GM23248 (cell line): ENCODE data around the gene PHF21B.

Source experiments
- EZH2 ChIP-seq: fragments of 200-600 bp; sonication (generic); IDR thresholded peaks from 2 replicates; pipeline ENCODE4 v1.6.1; 2018; ENCODE audit warnings: antibody characterized with exemption, mild to moderate bottlenecking; ENCODE audit not compliant: insufficient read depth, poor library complexity, severe bottlenecking
- EZH2phosphoT487 ChIP-seq: fragments of 200-600 bp; sonication (generic); IDR thresholded peaks from 2 replicates; pipeline ENCODE4 v1.6.1; 2018; ENCODE audit warnings: antibody characterized with exemption, moderate library complexity, mild to moderate bottlenecking, low read depth; ENCODE audit not compliant: insufficient read depth

- no peak for TF ChIP-seq EZH2
- no peak for TF ChIP-seq EZH2phosphoT487
These were observed 62.0 kb downstream of the PHF21B start for GRCh38 chr22:44947846-44948245.
